GM18499 (cell line): ENCODE results near the gene LGR6.
"Not testable (repeated sequence)": the region's sequence is repeated elsewhere in the genome, so short reads cannot be mapped to it uniquely, and the experiment has no call there.

ENCODE experiments used
- ATAC-seq: cut with Tn5 transposase; IDR thresholded peaks from one replicate; pipeline ENCODE4 v1.9.1; 2021; ENCODE audit warnings: moderate number of reproducible peaks; ENCODE audit not compliant: insufficient read depth, unreplicated experiment

Gene LGR6

DNA sequence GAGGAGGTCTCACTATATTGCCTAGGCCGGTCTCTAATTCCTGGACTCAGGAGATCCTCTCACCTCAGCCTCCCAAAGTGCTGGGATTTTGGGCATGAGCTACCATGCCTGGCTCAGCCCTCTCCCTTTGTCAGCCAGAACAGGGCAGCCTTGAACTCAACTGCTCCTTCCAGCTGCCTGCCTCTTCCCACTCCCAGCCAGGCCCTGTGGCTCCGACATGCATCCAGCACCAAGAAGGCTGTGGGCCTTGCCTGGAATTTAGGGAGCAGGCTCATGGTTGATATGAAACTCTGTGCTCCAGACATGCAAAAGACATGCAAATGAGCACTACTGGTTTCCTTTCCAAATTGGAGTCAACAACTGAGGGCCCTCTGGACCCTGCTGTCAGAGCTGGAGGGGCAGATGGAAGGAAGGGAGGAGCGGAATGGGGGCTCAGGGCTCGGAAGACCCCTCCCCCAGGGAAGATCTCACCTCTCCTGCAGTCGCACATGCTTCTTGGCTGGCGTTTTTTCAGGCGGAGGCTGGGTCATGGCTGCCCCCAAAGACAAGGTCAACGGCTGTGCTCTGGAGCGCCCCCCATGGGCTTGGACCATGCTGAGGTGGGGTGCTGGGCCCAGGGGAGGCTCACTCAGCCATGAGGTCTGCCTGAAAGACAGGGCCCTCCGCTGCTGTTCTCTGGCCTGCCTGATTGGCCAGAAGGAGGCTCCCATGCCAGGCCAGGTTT lies 34.6 kb upstream of the LGR6 start:
- ATAC-seq = no peak

DNA sequence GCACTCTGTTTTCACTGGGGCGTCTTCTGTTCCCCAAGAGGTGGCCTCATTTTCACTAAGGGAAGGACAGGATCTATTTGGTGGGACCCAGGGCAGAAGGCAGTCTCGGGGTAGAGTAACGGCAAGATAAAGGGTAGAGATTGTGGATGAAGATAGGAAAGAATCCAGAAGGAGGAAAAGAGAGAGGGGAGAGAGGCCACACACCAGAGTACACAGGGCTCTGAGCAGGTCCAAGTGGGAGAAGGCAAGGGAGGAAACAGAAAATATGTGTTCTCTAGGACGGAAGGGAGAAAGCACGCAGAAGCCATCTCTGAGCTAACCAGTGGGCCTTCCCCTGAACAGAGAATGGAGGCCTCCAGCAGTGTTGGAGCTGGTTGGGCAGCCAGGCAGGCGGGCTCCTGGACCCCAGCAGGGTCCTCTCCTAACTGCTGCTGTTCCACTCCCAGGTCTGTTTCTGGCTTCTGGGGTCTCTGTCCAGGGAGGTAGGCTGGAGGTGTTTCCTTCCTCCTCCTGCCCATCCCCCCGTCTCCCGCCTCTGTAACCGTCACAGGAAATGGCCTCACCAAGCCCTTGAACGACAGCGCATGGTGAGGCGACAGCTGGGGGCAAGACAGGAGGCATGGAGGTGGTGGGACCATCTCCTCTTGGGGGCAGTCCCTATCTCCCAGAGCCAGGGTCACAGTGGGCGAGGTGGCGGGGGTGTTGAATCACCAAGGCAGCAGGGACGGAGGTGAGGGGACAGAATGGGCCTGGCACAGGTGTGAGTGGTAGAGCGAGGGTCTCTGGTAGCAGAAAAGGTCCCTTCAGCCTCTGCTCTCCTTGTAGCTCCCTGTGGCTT lies 33.8 kb upstream of the LGR6 start:
- no peak for ATAC-seq

DNA sequence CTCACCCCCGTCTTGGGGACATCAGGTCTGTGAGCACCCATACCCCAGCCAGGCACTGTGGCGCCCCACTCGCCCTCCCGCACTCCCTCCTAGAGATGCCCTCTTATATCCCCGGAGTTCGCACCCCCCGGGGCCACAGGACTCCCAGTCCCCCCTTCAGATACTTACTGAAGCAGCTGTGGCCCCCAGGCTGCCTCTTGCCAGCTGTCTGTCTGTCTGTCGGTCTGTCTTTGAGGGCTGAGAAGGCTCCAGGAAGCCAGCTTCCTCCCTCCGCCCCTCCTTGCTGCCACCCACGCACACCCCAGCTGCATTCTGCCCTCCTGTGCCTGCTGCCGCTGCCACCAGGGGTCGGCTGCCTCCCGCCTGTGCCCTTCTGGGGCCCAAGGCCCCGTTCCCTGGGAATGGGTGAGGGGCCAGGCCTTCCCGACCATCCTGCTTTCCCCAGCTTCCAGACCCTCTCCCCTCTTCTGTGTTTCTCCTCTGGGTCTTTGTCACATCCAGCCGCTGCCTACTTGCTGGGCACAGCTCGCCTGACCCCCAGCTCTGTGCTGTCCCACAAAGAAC lies 33.1 kb upstream of the LGR6 start, which contains the start of gene PTPN7:
Gene PTPN7, minus strand, starts transcription at position 226 of the 564 bp plus-strand sequence. CDS start 1,200 bp downstream, outside the sequence.
- no peak for ATAC-seq

GRCh38 chr1:202161151-202162046 lies 32.2 kb upstream of the LGR6 start:
- no peak for ATAC-seq

- no peak for ATAC-seq
Observed at GRCh38 chr1:202162047-202162417, 31.6 kb upstream of the LGR6 start.

DNA sequence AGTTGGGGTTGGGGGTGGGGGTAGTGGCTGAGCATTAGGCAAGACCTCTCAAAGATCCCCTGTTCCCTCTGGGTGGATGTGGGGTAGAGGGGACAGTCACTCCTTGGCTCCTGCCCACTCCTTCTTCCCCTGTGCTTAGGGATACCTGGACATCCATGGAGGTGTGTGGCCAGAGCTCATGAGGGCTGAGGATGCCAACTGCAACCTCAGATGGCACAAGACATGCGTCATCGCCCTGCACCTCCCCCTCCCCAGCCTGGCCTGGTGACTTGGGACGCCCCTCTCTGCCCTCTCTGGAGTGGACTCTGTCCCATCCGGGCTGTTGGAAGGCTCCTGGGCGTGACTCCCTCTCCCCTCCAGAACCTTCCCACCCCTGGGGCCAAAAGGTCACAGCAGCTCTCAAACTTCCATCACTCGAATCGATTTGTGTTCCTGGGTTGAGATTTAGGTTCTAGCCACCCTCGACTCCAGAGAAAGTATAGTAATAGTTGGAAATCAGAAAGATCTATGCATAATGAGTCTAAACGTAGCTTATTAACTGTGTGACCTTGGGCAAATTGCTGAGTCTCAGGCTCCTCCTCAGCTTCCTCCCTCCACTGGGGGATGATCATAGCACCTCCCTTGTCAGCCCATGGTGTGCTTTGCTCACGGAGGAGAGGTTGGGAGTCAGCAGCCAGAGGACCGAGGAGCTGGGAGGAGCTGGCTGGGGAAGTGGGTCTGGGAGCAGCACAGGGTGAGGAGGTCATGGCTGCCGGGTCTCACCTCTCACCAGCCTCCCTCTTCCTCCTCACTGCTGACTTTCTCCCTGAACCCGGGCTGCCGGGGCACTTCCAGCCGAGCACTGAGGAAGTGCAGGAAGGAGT lies 30.9 kb upstream of the LGR6 start:
- no peak for ATAC-seq

DNA sequence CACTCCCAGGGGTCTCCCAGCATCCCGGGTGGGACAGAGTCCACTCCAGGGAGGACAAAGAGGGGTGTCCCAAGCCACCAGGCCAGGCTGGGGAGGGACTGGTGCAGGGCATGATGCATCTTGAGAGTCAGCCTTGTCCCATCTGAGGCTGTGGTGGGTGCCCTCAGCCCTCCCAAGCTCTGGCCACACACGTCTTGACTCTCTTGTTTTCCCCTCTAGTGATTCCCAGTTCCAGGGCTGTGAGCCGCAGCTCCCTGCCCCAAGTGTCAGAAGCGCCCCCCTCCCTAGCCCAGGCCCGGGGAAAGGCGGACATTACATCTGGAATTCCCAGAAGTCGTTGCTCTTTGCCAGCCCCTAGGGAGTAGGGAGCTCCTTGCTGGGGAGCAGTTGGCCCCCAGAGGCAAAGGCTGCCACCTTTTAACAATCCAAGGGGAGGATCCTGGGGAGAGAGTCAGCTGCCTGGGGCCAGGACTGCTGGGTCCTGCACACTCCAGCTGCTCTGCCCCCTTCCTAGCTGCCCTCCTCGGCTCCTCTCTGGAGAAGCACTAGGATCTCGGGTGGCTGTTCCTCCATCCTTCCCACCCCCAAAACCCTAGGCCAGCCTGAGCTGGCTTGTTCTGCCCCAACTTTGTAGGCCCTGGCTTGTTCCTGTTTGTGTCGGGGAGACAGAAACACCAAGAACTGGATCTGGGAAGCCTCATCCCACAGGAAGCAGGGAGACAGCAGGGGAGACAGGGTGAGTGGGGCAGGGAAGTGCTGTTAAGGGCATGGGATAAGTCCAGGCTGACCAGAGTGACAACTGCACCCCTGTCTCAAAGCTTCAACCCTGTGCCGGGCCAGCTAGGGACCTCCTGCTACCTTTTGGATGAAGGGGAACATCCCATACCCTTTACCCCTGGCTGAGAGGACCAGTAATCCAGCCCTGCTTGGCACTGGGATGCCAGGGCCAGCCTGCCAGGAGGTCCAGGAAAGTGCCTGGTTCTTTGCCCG lies 30.0 kb upstream of the LGR6 start:
- no peak for ATAC-seq

- no peak for ATAC-seq
Observed at GRCh38 chr1:202164271-202165037, 29.1 kb upstream of the LGR6 start.

GRCh38 chr1:202165267-202165941 lies 28.2 kb upstream of the LGR6 start:
- ATAC-seq = no peak

- no peak for ATAC-seq
Observed at GRCh38 chr1:202165942-202166843, 27.4 kb upstream of the LGR6 start.

GRCh38 chr1:202167054-202167453 lies 26.5 kb upstream of the LGR6 start:
- ATAC-seq = not testable (repeated sequence)

GRCh38 chr1:202167708-202168415 lies 25.7 kb upstream of the LGR6 start:
- no peak for ATAC-seq

DNA sequence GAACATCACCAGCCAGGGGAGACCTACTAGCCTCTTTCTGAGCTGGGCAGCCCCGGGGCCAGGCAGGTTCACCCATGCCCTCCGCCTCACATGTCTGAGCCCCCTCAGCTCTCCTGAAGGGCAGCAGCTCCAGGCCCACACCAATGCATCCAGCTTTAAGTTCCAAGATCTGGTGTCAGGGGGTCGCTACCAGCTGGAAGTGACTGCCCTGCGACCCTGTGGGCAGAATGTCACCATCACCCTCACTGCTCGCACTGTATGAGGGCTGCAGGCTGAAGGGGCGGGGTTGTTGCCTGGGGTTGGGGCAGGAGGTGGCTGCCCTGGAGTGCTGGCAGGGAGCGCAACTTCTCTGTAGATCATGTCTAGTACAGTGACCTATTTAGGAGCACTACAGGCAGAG lies 24.7 kb upstream of the LGR6 start:
- no peak for ATAC-seq

DNA sequence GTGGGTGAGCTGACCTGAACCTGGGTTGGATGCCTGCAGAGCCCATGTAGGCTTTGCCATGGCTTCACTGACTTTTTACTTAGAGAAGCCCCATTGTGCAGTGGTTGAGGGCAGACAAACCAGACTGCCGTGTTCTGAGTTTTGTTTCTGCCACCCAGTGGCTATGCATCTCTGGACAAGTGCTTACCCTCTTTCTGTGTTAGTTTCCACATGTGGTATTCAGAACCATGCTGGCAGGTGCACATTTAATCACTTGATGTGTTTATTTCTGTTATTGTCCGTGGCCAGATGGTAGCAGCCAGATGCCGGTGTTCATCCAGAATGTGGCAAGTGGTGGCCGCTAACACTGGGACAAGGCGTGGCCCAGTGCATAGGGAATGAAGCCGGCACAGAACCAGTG lies 22.9 kb upstream of the LGR6 start:
- ATAC-seq = no peak

- ATAC-seq = no peak
Observed at GRCh38 chr1:202171292-202172014, 22.1 kb upstream of the LGR6 start.
